Dendritic cell treated with granulocyte-macrophage colony-stimulating factor and Interleukin-4, amounts not matched to agents 40 ng/mL and 50 ng/mL, for 4 days (primary cell): ENCODE measurements around the gene CTNNA3.

ENCODE experiments used
- H3K27ac Mint-ChIP-seq: one replicate; pipeline ENCODE4 v1.8.0; 2022; ENCODE audit warnings: mild to moderate bottlenecking, mixed read lengths
- H3K27me3 Mint-ChIP-seq: one replicate; pipeline ENCODE4 v1.8.0; 2022; ENCODE audit warnings: mild to moderate bottlenecking, mixed read lengths
- H3K36me3 Mint-ChIP-seq: one replicate; pipeline ENCODE4 v1.8.0; 2022; ENCODE audit warnings: low read depth, mixed read lengths
- H3K4me1 Mint-ChIP-seq: one replicate; pipeline ENCODE4 v1.8.0; 2022; ENCODE audit warnings: low read depth, mixed read lengths
- H3K4me3 Mint-ChIP-seq: one replicate; pipeline ENCODE4 v1.8.0; 2022; ENCODE audit warnings: mild to moderate bottlenecking, moderate library complexity, mixed read lengths
- H3K9me3 Mint-ChIP-seq: one replicate; pipeline ENCODE4 v1.8.0; 2022; ENCODE audit warnings: mixed read lengths
- intact Hi-C: fragments of 100-400 bp; cut with micrococcal nuclease; formaldehyde crosslinking; loops from one replicate; pipeline ENCODE4 v1.15.0; 2022

The CTNNA3 gene

GRCh38 chr10:66836057-66836456 is 859.9 kb downstream of the CTNNA3 start:
- no peaks in the 10 kb centered on the region for H3K27me3 Mint-ChIP-seq
- intact Hi-C loops = no loop called here

GRCh38 chr10:66835400-66835799 is 860.6 kb downstream of the CTNNA3 start:
- no peak overlapping the region for H3K4me3 Mint-ChIP-seq
- no peaks in the 10 kb centered on the region for H3K4me1 Mint-ChIP-seq
- intact Hi-C loops = no loop called here
- no peak overlapping the region for H3K27ac Mint-ChIP-seq
- H3K27me3 Mint-ChIP-seq = no peaks in the 10 kb centered on the region
- no peaks in the 10 kb centered on the region for H3K36me3 Mint-ChIP-seq
- H3K9me3 Mint-ChIP-seq = peaks cover 23% of the 10 kb centered on the region

More at GRCh38 chr10:66836057-66836456, 859.9 kb downstream of the CTNNA3 start:
- Mint-ChIP-seq H3K27ac (no peak overlapping the region), H3K36me3 (no peaks in the 10 kb centered on the region), H3K9me3 (peaks cover 17% of the 10 kb centered on the region), H3K4me3 (no peak overlapping the region), H3K4me1 (no peaks in the 10 kb centered on the region)

- intact Hi-C loops = no loop called here
- Mint-ChIP-seq H3K36me3 (no peaks in the 10 kb centered on the region), H3K4me1 (no peaks in the 10 kb centered on the region), H3K9me3 (peaks cover 23% of the 10 kb centered on the region), H3K27me3 (no peaks in the 10 kb centered on the region), H3K27ac (no peak overlapping the region), H3K4me3 (no peak overlapping the region)
These were observed 861.2 kb downstream of the CTNNA3 start for GRCh38 chr10:66834802-66835201.

- H3K27me3 Mint-ChIP-seq = no peaks in the 10 kb centered on the region
These were observed 862.1 kb downstream of the CTNNA3 start for GRCh38 chr10:66833861-66834260.

GRCh38 chr10:66832781-66833422 is 863.1 kb downstream of the CTNNA3 start:
- Mint-ChIP-seq H3K9me3 (peaks cover 20% of the 10 kb centered on the region), H3K27ac (no peak overlapping the region), H3K4me3 (no peak overlapping the region), H3K27me3 (no peaks in the 10 kb centered on the region), H3K36me3 (no peaks in the 10 kb centered on the region), H3K4me1 (no peaks in the 10 kb centered on the region)
- intact Hi-C loops = no loop called here

More at GRCh38 chr10:66833861-66834260, 862.1 kb downstream of the CTNNA3 start:
- Mint-ChIP-seq H3K4me1 (no peaks in the 10 kb centered on the region), H3K9me3 (peaks cover 23% of the 10 kb centered on the region), H3K36me3 (no peaks in the 10 kb centered on the region), H3K4me3 (no peak overlapping the region), H3K27ac (no peak overlapping the region)
- intact Hi-C loops = no loop called here

GRCh38 chr10:66828957-66829356 is 867.0 kb downstream of the CTNNA3 start:
- Mint-ChIP-seq H3K4me3 (no peak overlapping the region), H3K36me3 (no peaks in the 10 kb centered on the region), H3K4me1 (no peaks in the 10 kb centered on the region), H3K27me3 (no peaks in the 10 kb centered on the region), H3K9me3 (peaks cover 14% of the 10 kb centered on the region), H3K27ac (no peak overlapping the region)
- intact Hi-C loops = no loop called here

- H3K36me3 Mint-ChIP-seq = no peaks in the 10 kb centered on the region
- no peaks in the 10 kb centered on the region for H3K4me1 Mint-ChIP-seq
- no peak overlapping the region for H3K27ac Mint-ChIP-seq
- intact Hi-C loops = no loop called here
- no peaks in the 10 kb centered on the region for H3K27me3 Mint-ChIP-seq
- peaks cover 14% of the 10 kb centered on the region for H3K9me3 Mint-ChIP-seq
- H3K4me3 Mint-ChIP-seq = no peak overlapping the region
These were observed 868.6 kb downstream of the CTNNA3 start for GRCh38 chr10:66827353-66827752.

GRCh38 chr10:66823301-66823700 is 872.7 kb downstream of the CTNNA3 start:
- Mint-ChIP-seq H3K27me3 (no peaks in the 10 kb centered on the region), H3K27ac (no peak overlapping the region), H3K9me3 (no peaks in the 10 kb centered on the region), H3K4me1 (no peaks in the 10 kb centered on the region), H3K36me3 (no peaks in the 10 kb centered on the region), H3K4me3 (no peak overlapping the region)
- intact Hi-C loops = no loop called here

- no peaks in the 10 kb centered on the region for H3K4me1 Mint-ChIP-seq
- no peak overlapping the region for H3K4me3 Mint-ChIP-seq
- no peaks in the 10 kb centered on the region for H3K27me3 Mint-ChIP-seq
- no peaks in the 10 kb centered on the region for H3K36me3 Mint-ChIP-seq
- H3K27ac Mint-ChIP-seq = no peak overlapping the region
- intact Hi-C loops = no loop called here
- no peaks in the 10 kb centered on the region for H3K9me3 Mint-ChIP-seq
These were observed 873.2 kb downstream of the CTNNA3 start for GRCh38 chr10:66822801-66823200.

GRCh38 chr10:66819691-66820090 is 876.3 kb downstream of the CTNNA3 start:
- Mint-ChIP-seq H3K27ac (no peak overlapping the region), H3K36me3 (no peaks in the 10 kb centered on the region), H3K4me3 (no peak overlapping the region), H3K27me3 (no peaks in the 10 kb centered on the region), H3K9me3 (no peaks in the 10 kb centered on the region), H3K4me1 (no peaks in the 10 kb centered on the region)
- intact Hi-C loops = no loop called here

GRCh38 chr10:66813122-66813521 is 882.9 kb downstream of the CTNNA3 start:
- peaks cover 25% of the 10 kb centered on the region for H3K9me3 Mint-ChIP-seq
- intact Hi-C loops = no loop called here
- H3K27me3 Mint-ChIP-seq = no peaks in the 10 kb centered on the region
- H3K36me3 Mint-ChIP-seq = no peaks in the 10 kb centered on the region
- H3K4me1 Mint-ChIP-seq = no peaks in the 10 kb centered on the region
- no peak overlapping the region for H3K27ac Mint-ChIP-seq
- no peak overlapping the region for H3K4me3 Mint-ChIP-seq

- Mint-ChIP-seq H3K36me3 (no peaks in the 10 kb centered on the region), H3K27ac (no peak overlapping the region), H3K4me3 (no peak overlapping the region), H3K4me1 (no peaks in the 10 kb centered on the region), H3K9me3 (peaks cover 25% of the 10 kb centered on the region), H3K27me3 (no peaks in the 10 kb centered on the region)
- intact Hi-C loops = no loop called here
These were observed 884.8 kb downstream of the CTNNA3 start for GRCh38 chr10:66811211-66811610.

GRCh38 chr10:66809402-66809801 is 886.6 kb downstream of the CTNNA3 start:
- H3K4me3 Mint-ChIP-seq = no peak overlapping the region
- H3K27me3 Mint-ChIP-seq = no peaks in the 10 kb centered on the region
- H3K9me3 Mint-ChIP-seq = peaks cover 25% of the 10 kb centered on the region
- H3K4me1 Mint-ChIP-seq = no peaks in the 10 kb centered on the region
- intact Hi-C loops = no loop called here
- no peaks in the 10 kb centered on the region for H3K36me3 Mint-ChIP-seq
- H3K27ac Mint-ChIP-seq = no peak overlapping the region

- H3K4me1 Mint-ChIP-seq = no peaks in the 10 kb centered on the region
- intact Hi-C loops = no loop called here
These were observed 890.4 kb downstream of the CTNNA3 start for GRCh38 chr10:66805612-66806011.

GRCh38 chr10:66804962-66805361 is 891.0 kb downstream of the CTNNA3 start:
- Mint-ChIP-seq H3K27ac (no peak overlapping the region), H3K4me3 (no peak overlapping the region)

More at GRCh38 chr10:66805612-66806011, 890.4 kb downstream of the CTNNA3 start:
- Mint-ChIP-seq H3K4me3 (no peak overlapping the region), H3K27ac (no peak overlapping the region), H3K27me3 (no peaks in the 10 kb centered on the region), H3K36me3 (no peaks in the 10 kb centered on the region), H3K9me3 (peaks cover 8% of the 10 kb centered on the region)

More at GRCh38 chr10:66804962-66805361, 891.0 kb downstream of the CTNNA3 start:
- no peaks in the 10 kb centered on the region for H3K4me1 Mint-ChIP-seq
- H3K36me3 Mint-ChIP-seq = no peaks in the 10 kb centered on the region
- H3K27me3 Mint-ChIP-seq = no peaks in the 10 kb centered on the region
- intact Hi-C loops = no loop called here
- peaks cover 1% of the 10 kb centered on the region for H3K9me3 Mint-ChIP-seq
